Measurements from ENCODE around the gene KRT6B. TPM values are rescaled to one million over a fixed set of nuclear protein-coding genes. Genes with fewer than 3 reads are reported as not detected.

KRT6B gene
- total RNA-seq, 4 donors from 2014 or later, result not detected

DNA sequence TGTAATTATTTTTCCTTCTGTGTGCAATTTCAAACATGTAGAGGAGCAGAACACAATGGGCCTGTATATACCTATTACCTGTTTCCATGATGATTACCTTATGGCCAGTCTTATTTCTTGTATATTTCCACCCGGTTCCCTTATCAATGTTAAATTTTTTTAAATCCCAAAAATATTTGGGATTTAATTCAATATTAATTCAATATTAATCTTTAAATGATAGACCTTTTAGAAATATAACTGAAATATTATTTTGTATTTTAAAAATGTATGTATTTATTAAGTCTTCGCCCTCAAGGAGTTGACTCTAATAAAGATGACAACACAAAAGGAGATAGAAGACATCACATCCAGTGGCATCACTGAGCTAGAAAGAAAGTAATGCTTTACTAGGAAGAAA is 22.3 kb upstream of the KRT6B start:
- H3K4me3 ChIP-seq, result no peak overlapping the region

DNA sequence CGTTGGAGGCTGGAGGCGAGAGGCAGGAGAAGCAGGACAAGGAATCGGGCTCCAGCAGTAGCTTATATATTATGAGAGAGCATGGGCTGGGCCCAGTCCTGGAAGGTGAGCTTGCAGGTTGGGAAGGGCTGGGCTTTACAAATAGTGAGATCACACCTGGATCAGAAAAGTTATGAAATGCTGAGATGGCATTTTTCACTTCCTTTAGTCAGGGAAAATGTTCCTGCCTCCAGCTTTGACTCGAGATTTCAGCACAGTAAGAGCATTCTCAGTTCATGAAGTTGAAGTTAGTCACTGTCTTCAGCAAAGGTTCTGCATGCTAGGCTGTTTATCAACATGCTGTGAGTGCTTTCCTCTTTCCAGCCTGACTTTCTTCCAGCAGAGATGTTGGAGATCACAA is 21.8 kb upstream of the KRT6B start, which contains the start of gene KRT6C:
TSS of gene KRT6C (minus strand) at position 38 of the 400 bp plus-strand sequence. CDS start 68 bp downstream, outside the sequence.
- H3K27ac ChIP-seq, result no peak within 1 kb of the TSS
- no peaks in the 10 kb centered on the region for H3K27me3 ChIP-seq
- no peak within 1 kb of the TSS for H3K4me3 ChIP-seq
- TF ChIP-seq, protein P1, sequence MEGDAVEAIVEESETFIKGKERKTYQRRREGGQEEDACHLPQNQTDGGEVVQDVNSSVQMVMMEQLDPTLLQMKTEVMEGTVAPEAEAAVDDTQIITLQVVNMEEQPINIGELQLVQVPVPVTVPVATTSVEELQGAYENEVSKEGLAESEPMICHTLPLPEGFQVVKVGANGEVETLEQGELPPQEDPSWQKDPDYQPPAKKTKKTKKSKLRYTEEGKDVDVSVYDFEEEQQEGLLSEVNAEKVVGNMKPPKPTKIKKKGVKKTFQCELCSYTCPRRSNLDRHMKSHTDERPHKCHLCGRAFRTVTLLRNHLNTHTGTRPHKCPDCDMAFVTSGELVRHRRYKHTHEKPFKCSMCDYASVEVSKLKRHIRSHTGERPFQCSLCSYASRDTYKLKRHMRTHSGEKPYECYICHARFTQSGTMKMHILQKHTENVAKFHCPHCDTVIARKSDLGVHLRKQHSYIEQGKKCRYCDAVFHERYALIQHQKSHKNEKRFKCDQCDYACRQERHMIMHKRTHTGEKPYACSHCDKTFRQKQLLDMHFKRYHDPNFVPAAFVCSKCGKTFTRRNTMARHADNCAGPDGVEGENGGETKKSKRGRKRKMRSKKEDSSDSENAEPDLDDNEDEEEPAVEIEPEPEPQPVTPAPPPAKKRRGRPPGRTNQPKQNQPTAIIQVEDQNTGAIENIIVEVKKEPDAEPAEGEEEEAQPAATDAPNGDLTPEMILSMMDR (IDR thresholded peaks at IDR 0.05 in 4 of 5, conservative IDR thresholded peaks at IDR 0.05 in 1 of 5), result no peak
- no peak for TF ChIP-seq POLR2A (IDR thresholded peaks at IDR 0.05)
- DNase-seq (no peak), ATAC-seq (no peak)
- in situ Hi-C loops (cut with MboI; ENCODE audit: low sequenced_read_pairs in 4 of 4), result no loop called here
- intact Hi-C loops (cut with DNase I; ENCODE audit: low total_unique reads), result no loop called here
- H3K36me3 ChIP-seq, result no peaks in the 10 kb centered on the region
- no peaks in the 10 kb centered on the region for H3K4me1 ChIP-seq
- H3K9me3 ChIP-seq, result no peaks in the 10 kb centered on the region

More for the DNA sequence above, 22.3 kb upstream of the KRT6B start:
- Histone ChIP-seq H3K27me3 (no peaks in the 10 kb centered on the region), H3K27ac (no peak overlapping the region), H3K36me3 (no peaks in the 10 kb centered on the region), H3K4me1 (no peaks in the 10 kb centered on the region), H3K9me3 (no peaks in the 10 kb centered on the region)
- in situ Hi-C loops (cut with MboI; ENCODE audit: low sequenced_read_pairs in 4 of 4), result no loop called here
- intact Hi-C loops (cut with DNase I; ENCODE audit: low total_unique reads), result no loop called here
- no peak for DNase-seq
- TF ChIP-seq, protein P1 (IDR thresholded peaks at IDR 0.05 in 4 of 5, conservative IDR thresholded peaks at IDR 0.05 in 1 of 5), result no peak
- no peak for TF ChIP-seq POLR2A (IDR thresholded peaks at IDR 0.05)
- ATAC-seq, result no peak

DNA sequence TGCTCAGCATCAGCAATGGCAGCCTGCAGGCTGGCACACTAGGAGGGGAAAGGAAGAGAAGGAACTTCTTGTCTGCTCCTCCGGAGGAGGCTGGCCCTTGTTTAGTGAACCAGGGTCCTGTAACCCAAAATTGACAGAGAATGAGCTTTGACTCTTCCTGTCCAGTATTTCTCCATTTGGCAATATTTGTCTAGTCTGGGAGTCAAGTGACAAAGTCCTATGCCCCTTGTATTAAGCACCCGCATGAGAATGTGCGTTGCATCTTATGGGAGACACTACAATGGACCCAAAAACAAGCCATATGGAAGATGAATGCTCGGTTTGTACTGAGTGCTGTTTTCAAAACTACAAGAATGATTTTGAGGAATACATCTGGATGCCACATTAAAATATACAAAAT is 17.9 kb upstream of the KRT6B start:
- H3K27me3 ChIP-seq, result no peaks in the 10 kb centered on the region
- H3K9me3 ChIP-seq, result no peaks in the 10 kb centered on the region
- intact Hi-C loops (cut with DNase I; ENCODE audit: low total_unique reads), result no loop called here
- in situ Hi-C loops (cut with MboI; ENCODE audit: low sequenced_read_pairs in 4 of 4), result no loop called here
- DNase-seq (no peak), ATAC-seq (no peak)
- no peak overlapping the region for H3K27ac ChIP-seq
- no peak overlapping the region for H3K4me3 ChIP-seq
- no peaks in the 10 kb centered on the region for H3K36me3 ChIP-seq
- TF ChIP-seq POLR2A (IDR thresholded peaks at IDR 0.05), result no peak
- TF ChIP-seq, protein P1 (IDR thresholded peaks at IDR 0.05 in 4 of 5, conservative IDR thresholded peaks at IDR 0.05 in 1 of 5), result no peak
- H3K4me1 ChIP-seq, result no peaks in the 10 kb centered on the region

DNA sequence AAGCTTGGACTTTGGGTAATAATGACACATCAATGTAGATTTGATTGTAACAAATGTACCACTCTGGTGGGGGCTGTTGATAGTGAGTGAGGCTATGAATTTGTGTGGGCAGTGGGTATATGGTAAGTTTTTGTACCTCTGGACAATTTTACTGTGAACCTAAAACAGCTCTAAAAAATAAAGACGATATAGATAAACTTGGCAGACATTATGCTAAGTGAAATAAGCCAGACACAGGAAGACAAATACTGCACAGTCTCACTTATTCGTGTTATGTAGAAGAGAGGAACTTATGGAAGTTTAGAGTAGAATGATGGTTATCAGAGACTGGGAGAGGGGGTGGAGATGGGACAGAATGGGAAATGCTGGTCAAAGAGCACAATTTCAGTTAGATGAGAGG is 13.0 kb upstream of the KRT6B start:
- Histone ChIP-seq H3K9me3 (no peaks in the 10 kb centered on the region), H3K36me3 (no peaks in the 10 kb centered on the region), H3K4me3 (no peak overlapping the region), H3K27ac (no peak overlapping the region), H3K27me3 (no peaks in the 10 kb centered on the region), H3K4me1 (no peaks in the 10 kb centered on the region)
- no peak for TF ChIP-seq POLR2A (IDR thresholded peaks at IDR 0.05)
- TF ChIP-seq, protein P1 (IDR thresholded peaks at IDR 0.05 in 4 of 5, conservative IDR thresholded peaks at IDR 0.05 in 1 of 5), result no peak
- no peak for ATAC-seq
- DNase-seq, result no peak
- intact Hi-C loops (cut with DNase I; ENCODE audit: low total_unique reads) (no loop called here), in situ Hi-C loops (cut with MboI; ENCODE audit: low sequenced_read_pairs in 4 of 4) (no loop called here)

DNA sequence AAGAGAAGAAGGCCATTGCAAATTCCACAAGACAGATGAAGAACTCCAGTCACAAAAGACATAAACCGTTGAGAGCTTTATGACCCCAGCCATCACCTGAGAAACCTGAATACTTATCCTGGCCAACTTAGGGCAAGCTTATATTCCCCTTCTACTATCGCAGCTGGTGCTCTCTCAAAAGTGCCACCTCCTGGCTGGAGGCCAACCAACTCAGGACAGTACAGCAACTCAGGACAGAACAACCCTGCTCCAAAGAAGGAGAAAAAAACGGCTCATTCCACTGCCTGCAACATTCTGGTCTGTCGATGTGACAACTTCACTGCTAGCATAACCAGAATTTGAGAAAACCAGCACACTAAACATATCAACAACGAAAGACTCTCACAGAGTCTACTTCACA is 9.7 kb upstream of the KRT6B start:
- no peak for DNase-seq
- Histone ChIP-seq H3K36me3 (no peaks in the 10 kb centered on the region), H3K4me1 (no peaks in the 10 kb centered on the region), H3K9me3 (no peaks in the 10 kb centered on the region), H3K4me3 (no peak overlapping the region), H3K27me3 (no peaks in the 10 kb centered on the region), H3K27ac (no peak overlapping the region)
- no peak for ATAC-seq
- TF ChIP-seq, protein P1 (IDR thresholded peaks at IDR 0.05 in 4 of 5, conservative IDR thresholded peaks at IDR 0.05 in 1 of 5), result no peak
- no peak for TF ChIP-seq POLR2A (IDR thresholded peaks at IDR 0.05)
- in situ Hi-C loops (cut with MboI; ENCODE audit: low sequenced_read_pairs in 4 of 4), result no loop called here
- intact Hi-C loops (cut with DNase I; ENCODE audit: low total_unique reads), result no loop called here

Measured in gastrocnemius medialis (tissue), 4 donors.